ENCODE data around the gene TEKT5.

GRCh38 chr16:10738231-10739077, 43.7 kb upstream of the TEKT5 start:
- TF ChIP-seq, protein P1, sequence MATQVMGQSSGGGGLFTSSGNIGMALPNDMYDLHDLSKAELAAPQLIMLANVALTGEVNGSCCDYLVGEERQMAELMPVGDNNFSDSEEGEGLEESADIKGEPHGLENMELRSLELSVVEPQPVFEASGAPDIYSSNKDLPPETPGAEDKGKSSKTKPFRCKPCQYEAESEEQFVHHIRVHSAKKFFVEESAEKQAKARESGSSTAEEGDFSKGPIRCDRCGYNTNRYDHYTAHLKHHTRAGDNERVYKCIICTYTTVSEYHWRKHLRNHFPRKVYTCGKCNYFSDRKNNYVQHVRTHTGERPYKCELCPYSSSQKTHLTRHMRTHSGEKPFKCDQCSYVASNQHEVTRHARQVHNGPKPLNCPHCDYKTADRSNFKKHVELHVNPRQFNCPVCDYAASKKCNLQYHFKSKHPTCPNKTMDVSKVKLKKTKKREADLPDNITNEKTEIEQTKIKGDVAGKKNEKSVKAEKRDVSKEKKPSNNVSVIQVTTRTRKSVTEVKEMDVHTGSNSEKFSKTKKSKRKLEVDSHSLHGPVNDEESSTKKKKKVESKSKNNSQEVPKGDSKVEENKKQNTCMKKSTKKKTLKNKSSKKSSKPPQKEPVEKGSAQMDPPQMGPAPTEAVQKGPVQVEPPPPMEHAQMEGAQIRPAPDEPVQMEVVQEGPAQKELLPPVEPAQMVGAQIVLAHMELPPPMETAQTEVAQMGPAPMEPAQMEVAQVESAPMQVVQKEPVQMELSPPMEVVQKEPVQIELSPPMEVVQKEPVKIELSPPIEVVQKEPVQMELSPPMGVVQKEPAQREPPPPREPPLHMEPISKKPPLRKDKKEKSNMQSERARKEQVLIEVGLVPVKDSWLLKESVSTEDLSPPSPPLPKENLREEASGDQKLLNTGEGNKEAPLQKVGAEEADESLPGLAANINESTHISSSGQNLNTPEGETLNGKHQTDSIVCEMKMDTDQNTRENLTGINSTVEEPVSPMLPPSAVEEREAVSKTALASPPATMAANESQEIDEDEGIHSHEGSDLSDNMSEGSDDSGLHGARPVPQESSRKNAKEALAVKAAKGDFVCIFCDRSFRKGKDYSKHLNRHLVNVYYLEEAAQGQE (IDR thresholded peaks at IDR 0.05; ENCODE audit: insufficient replicate concordance, low read depth): no peak
- TF ChIP-seq CTCF (IDR thresholded peaks at IDR 0.05; ENCODE audit: insufficient read depth, low read length): no peak
